HEK293 (cell line): Measurements from ENCODE around the gene HOXA6.

Experiments used
- CTCF ChIA-PET: fragments of 350-600 bp; formaldehyde crosslinking; extraction: SDS; loops from one replicate; lab custom pipeline; 2021; ENCODE audit warnings: antibody characterized with exemption; lab: Yijun Ruan, JAX
- POLR2A ChIA-PET: fragments of 300-600 bp; formaldehyde crosslinking; extraction: SDS; loops from one replicate; lab custom pipeline; 2020; ENCODE audit warnings: antibody characterized with exemption, inconsistent platforms; lab: Yijun Ruan, JAX
- H3K27ac ChIP-seq: fragments of 200-500 bp; sonication (Bioruptor generic); 2 replicates; pipeline ENCODE4 v1.5.1; 2014; ENCODE audit warnings: low read depth, low read length, control low read depth, inconsistent platforms; ENCODE audit errors: extremely low read depth
- H3K36me3 ChIP-seq, 2 experiments: fragments of 200-500 bp in 1 of 2; sonication (Bioruptor generic) in 1 of 2; 1 replicate in 1 of 2; 2 replicates in 1 of 2; pipeline ENCODE4 v1.5.1; 2014 to 2017; ENCODE audit warnings: inconsistent platforms in 2 of 2, low read length in 2 of 2; ENCODE audit not compliant: control insufficient read depth in 2 of 2, insufficient read depth in 1 of 2
- H3K4me1 ChIP-seq: fragments of 200-500 bp; sonication (Bioruptor generic); 2 replicates; pipeline ENCODE4 v1.5.1; 2014; ENCODE audit warnings: mild to moderate bottlenecking, low read length, inconsistent platforms; ENCODE audit not compliant: control insufficient read depth, insufficient read depth
- H3K4me3 ChIP-seq: 2 replicates; pipeline ENCODE4 v1.5.1; 2011; ENCODE audit warnings: low read depth, mild to moderate bottlenecking, control low read depth, low read length, moderate library complexity
- H3K9me3 ChIP-seq: fragments of 200-500 bp; sonication (Bioruptor generic); 2 replicates; pipeline ENCODE4 v1.5.1; 2014; ENCODE audit warnings: low read depth, low read length, inconsistent platforms; ENCODE audit not compliant: control insufficient read depth, insufficient read depth
- FEZF1 ChIP-seq: fragments of 450-650 bp; formaldehyde crosslinking; IDR thresholded peaks from 2 replicates; pipeline ENCODE4 v1.5.1; 2016; ENCODE audit warnings: missing biosample characterization, missing genetic modification characterization
- GLIS1 ChIP-seq: fragments of 450-650 bp; formaldehyde crosslinking; IDR thresholded peaks from 2 replicates; pipeline ENCODE4 v1.5.1; 2016; ENCODE audit warnings: missing biosample characterization, missing genetic modification characterization
- IKZF3 ChIP-seq: fragments of 450-650 bp; IDR thresholded peaks from 2 replicates; pipeline ENCODE4 v1.5.0; 2018; ENCODE audit warnings: missing biosample characterization, mild to moderate bottlenecking, missing genetic modification characterization, moderate library complexity
- TCF7L2 ChIP-seq: IDR thresholded peaks from 2 replicates; pipeline ENCODE4 v1.6.1; 2011; ENCODE audit warnings: low read depth, mild to moderate bottlenecking, inconsistent platforms, low read length, moderate library complexity, borderline replicate concordance
- ZBTB17 ChIP-seq: fragments of 450-650 bp; formaldehyde crosslinking; IDR thresholded peaks from 2 replicates; pipeline ENCODE4 v1.5.1; 2016; ENCODE audit warnings: missing biosample characterization, missing genetic modification characterization
- ZBTB20 ChIP-seq: fragments of 450-650 bp; formaldehyde crosslinking; IDR thresholded peaks from 2 replicates; pipeline ENCODE4 v1.5.1; 2016; ENCODE audit warnings: missing biosample characterization, missing genetic modification characterization
- ZBTB21 ChIP-seq: fragments of 450-650 bp; formaldehyde crosslinking; IDR thresholded peaks from 2 replicates; pipeline ENCODE4 v1.5.1; 2017; ENCODE audit warnings: missing biosample characterization, missing genetic modification characterization
- ZBTB8A ChIP-seq: fragments of 450-650 bp; formaldehyde crosslinking; IDR thresholded peaks from 2 replicates; pipeline ENCODE4 v1.5.1; 2016; ENCODE audit warnings: missing biosample characterization, missing genetic modification characterization
- ZNF366 ChIP-seq: fragments of 450-650 bp; formaldehyde crosslinking; conservative IDR thresholded peaks from 2 replicates; pipeline ENCODE4 v1.5.1; 2016; ENCODE audit warnings: missing biosample characterization, missing genetic modification characterization
- ZNF600 ChIP-seq: fragments of 450-650 bp; formaldehyde crosslinking; IDR thresholded peaks from 2 replicates; pipeline ENCODE4 v1.5.1; 2016; ENCODE audit warnings: missing biosample characterization, missing genetic modification characterization
- TF ChIP-seq, protein P1 (sequence below): fragments of 450-650 bp; formaldehyde crosslinking; IDR thresholded peaks from 2 replicates; pipeline ENCODE4 v1.5.1; 2016; ENCODE audit warnings: missing biosample characterization, missing genetic modification characterization
- TF ChIP-seq, protein P2 (sequence below): fragments of 450-650 bp; formaldehyde crosslinking; IDR thresholded peaks from 2 replicates; pipeline ENCODE4 v1.5.1; 2017; ENCODE audit warnings: missing biosample characterization, missing genetic modification characterization
- TF ChIP-seq, protein P3 (sequence below): fragments of 450-650 bp; formaldehyde crosslinking; IDR thresholded peaks from 2 replicates; pipeline ENCODE4 v1.5.1; 2016; ENCODE audit warnings: missing biosample characterization, missing genetic modification characterization

The HOXA6 gene

GRCh38 chr7:27180431-27181420 lies 33.2 kb upstream of the HOXA6 start:
- H3K36me3 ChIP-seq, result peaks cover 0 to 10% of the 10 kb centered on the region in 2 experiments; a peak in 2 of 3 replicates
- peaks cover 29% of the 10 kb centered on the region for H3K4me1 ChIP-seq
- no peaks in the 10 kb centered on the region for H3K9me3 ChIP-seq
- H3K4me3 ChIP-seq, result peak overlapping the region; percentile 76
- POLR2A ChIA-PET, result interaction anchor here (0.7 to 7.6 kb wide), 16 partner anchors 8 to 1318 kb away, joined by 4 to 237 read pairs (median 8); partner anchors contain the start of genes HOXA10, HOXA5, HOXA6 and HOXA7
- CTCF ChIA-PET, result interaction anchor here (0.5 to 2.6 kb wide), 8 partner anchors 10 to 1394 kb away, joined by 3 to 15 read pairs (median 4); no protein-coding TSS in a partner anchor
- peak; percentile 54; the same call in 1 of the 2 replicates for TF ChIP-seq FEZF1 (tag by site-specific recombination)
- TF ChIP-seq, protein P1, sequence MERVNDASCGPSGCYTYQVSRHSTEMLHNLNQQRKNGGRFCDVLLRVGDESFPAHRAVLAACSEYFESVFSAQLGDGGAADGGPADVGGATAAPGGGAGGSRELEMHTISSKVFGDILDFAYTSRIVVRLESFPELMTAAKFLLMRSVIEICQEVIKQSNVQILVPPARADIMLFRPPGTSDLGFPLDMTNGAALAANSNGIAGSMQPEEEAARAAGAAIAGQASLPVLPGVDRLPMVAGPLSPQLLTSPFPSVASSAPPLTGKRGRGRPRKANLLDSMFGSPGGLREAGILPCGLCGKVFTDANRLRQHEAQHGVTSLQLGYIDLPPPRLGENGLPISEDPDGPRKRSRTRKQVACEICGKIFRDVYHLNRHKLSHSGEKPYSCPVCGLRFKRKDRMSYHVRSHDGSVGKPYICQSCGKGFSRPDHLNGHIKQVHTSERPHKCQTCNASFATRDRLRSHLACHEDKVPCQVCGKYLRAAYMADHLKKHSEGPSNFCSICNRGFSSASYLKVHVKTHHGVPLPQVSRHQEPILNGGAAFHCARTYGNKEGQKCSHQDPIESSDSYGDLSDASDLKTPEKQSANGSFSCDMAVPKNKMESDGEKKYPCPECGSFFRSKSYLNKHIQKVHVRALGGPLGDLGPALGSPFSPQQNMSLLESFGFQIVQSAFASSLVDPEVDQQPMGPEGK (tag by site-specific recombination), result 0 out of 2 replicates have a peak, but pooled peaks have one; percentile 32
- TF ChIP-seq ZBTB8A, result peak; percentile 5; the same call in 1 of the 2 replicates
- TF ChIP-seq ZBTB17 (tag by site-specific recombination), result no peak
- TF ChIP-seq, protein P2, sequence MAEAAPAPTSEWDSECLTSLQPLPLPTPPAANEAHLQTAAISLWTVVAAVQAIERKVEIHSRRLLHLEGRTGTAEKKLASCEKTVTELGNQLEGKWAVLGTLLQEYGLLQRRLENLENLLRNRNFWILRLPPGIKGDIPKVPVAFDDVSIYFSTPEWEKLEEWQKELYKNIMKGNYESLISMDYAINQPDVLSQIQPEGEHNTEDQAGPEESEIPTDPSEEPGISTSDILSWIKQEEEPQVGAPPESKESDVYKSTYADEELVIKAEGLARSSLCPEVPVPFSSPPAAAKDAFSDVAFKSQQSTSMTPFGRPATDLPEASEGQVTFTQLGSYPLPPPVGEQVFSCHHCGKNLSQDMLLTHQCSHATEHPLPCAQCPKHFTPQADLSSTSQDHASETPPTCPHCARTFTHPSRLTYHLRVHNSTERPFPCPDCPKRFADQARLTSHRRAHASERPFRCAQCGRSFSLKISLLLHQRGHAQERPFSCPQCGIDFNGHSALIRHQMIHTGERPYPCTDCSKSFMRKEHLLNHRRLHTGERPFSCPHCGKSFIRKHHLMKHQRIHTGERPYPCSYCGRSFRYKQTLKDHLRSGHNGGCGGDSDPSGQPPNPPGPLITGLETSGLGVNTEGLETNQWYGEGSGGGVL, result peak; percentile 48; the same call in 1 of the 2 replicates
- TF ChIP-seq ZNF366 (tag by site-specific recombination), result 0 out of 2 replicates have a peak, but pooled peaks have one; percentile 37
- no peak for TF ChIP-seq TCF7L2
- TF ChIP-seq ZBTB21 (tag by site-specific recombination), result no peak
- TF ChIP-seq ZNF600 (tag by site-specific recombination), result peak; percentile 36; the same call in 1 of the 2 replicates
- peak; percentile 56; the same call in 1 of the 2 replicates for TF ChIP-seq IKZF3 (tag by site-specific recombination)
- TF ChIP-seq GLIS1 (tag by site-specific recombination), result peak; percentile 20
- TF ChIP-seq ZBTB20, result peak; percentile 28
- TF ChIP-seq, protein P3, sequence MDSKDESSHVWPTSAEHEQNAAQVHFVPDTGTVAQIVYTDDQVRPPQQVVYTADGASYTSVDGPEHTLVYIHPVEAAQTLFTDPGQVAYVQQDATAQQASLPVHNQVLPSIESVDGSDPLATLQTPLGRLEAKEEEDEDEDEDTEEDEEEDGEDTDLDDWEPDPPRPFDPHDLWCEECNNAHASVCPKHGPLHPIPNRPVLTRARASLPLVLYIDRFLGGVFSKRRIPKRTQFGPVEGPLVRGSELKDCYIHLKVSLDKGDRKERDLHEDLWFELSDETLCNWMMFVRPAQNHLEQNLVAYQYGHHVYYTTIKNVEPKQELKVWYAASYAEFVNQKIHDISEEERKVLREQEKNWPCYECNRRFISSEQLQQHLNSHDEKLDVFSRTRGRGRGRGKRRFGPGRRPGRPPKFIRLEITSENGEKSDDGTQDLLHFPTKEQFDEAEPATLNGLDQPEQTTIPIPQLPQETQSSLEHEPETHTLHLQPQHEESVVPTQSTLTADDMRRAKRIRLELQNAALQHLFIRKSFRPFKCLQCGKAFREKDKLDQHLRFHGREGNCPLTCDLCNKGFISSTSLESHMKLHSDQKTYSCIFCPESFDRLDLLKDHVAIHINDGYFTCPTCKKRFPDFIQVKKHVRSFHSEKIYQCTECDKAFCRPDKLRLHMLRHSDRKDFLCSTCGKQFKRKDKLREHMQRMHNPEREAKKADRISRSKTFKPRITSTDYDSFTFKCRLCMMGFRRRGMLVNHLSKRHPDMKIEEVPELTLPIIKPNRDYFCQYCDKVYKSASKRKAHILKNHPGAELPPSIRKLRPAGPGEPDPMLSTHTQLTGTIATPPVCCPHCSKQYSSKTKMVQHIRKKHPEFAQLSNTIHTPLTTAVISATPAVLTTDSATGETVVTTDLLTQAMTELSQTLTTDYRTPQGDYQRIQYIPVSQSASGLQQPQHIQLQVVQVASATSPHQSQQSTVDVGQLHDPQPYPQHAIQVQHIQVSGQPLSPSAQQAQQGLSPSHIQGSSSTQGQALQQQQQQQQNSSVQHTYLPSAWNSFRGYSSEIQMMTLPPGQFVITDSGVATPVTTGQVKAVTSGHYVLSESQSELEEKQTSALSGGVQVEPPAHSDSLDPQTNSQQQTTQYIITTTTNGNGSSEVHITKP (tag by site-specific recombination), result 0 out of 2 replicates have a peak, but pooled peaks have one; percentile 32
- TF ChIP-seq, all 188 proteins: peak for 10
- H3K27ac ChIP-seq, result peak overlapping the region; percentile 99
